HG03139 (cell line): Measurements from ENCODE around the gene MCF2L.

ENCODE experiments used
- ATAC-seq: cut with Tn5 transposase; IDR thresholded peaks from one replicate; pipeline ENCODE4 v1.9.1; 2021; ENCODE audit not compliant: unreplicated experiment

Gene MCF2L

DNA sequence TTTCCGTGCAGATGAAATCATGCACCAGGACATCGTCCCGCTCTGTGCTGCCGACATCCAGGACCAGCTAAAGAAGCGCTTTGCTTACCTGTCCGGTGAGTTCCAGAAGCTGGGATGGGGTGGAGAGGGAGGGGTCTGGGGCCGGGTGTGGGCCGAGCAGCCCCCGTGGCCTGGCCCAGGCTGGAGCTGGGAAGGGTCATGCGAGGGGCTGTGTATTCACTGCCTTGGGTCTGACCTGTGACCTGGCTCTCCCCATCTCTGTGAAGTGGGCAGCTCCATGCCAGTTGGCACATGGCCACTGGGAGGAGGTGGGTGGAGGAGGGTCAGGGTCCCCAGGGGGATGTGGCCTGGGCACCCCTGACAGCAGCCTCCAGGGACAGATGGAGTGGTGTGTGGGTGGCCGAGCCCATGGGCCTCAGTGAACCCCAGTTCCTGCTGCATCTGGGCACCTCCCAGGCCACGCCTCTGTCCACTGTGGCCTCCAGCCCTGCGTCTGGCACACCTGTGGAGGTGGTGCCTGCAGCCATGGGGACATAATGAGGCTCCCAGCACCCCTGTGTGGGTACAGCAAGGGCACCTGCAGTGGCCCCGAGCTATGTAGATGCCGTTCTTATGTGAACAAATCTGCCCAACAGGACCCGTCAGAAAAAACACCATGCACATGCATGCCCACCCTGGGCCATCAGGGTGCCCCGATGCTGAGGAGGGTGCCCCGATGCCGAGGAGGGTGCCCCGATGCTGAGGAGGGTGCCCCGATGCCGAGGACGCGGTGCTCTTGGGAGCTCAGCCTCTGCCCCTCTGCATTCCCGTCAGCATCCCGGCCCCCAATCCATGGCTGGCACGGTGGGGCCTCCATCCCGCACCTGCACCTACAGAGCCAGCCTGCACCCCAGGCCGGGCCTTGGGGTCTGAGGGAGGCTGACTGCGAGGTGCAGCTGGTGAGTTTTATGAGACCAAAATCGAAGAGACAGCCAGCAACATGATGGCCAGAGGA, 46.0 kb downstream of the MCF2L start:
- no peak for ATAC-seq

DNA sequence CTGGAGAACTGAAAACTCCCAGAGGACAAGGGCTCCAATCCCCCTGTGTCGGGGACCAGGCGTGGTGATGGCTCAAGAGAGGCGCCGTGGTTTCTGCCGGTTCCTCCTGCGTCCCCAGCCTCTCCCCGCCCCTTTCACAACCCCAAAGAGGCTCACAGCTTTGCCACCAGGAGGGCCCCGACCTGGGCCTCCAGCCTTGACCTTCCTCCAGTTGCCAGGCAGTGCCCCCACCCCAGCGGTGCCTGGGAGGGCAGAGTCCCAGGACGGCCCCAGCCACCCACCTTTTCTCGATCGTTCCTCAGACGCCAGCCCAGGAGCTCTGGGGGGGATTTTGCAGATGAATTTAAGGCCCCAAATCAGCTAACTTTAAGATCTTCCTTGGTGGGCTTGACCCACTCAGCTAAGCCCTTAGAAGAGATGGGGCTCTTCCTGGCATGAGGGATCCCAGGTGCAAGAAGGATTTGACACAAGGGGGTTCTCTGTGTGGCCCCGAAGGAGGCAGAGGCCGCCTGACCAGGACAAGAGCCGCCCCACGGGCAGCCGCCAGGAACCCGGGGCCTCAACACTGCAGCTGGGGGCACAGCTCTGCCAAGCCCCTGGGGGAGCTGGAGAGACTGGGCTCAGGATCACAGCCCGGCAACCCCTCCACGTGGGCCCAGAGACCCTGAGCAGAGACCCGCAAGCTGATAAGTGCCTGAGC, 47.0 kb downstream of the MCF2L start:
- no peak for ATAC-seq

DNA sequence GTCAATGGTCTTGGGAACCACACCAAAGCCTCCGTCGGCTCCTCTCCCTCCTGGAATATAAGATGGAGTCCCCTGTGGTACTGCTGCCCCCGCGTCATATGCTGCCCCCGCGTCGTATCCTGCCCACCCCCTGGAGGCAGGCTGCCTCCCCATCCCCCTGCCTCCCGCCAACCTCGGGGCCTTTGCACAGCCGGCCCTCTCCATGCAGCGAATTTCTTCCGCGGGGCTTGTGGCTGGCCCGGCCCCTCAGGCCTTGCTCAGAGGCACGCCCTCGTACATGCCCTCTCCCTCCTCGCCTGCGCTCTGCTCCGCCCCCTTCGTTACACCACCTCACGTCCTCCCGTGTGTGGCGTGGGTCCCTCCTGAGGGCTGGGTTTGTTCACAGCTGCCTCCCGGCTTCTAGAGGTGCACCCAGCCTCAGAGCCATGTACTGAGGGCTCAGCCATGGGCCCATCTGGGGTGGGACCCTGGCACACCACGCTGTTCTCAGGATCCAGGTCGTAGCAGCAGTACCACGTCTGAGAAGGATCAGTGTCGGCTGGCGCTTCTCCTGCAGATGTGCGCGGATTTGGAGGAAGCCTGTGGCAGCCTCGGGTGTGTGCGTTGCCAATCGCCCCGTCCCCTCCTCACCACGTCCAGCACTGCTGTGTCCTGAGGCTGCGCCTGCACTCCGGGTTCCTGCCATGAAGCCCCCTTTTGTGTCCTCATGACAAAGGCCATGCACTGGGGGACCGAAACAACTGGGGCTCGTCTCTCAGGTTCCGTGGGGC, 47.7 kb downstream of the MCF2L start:
- ATAC-seq = no peak

DNA sequence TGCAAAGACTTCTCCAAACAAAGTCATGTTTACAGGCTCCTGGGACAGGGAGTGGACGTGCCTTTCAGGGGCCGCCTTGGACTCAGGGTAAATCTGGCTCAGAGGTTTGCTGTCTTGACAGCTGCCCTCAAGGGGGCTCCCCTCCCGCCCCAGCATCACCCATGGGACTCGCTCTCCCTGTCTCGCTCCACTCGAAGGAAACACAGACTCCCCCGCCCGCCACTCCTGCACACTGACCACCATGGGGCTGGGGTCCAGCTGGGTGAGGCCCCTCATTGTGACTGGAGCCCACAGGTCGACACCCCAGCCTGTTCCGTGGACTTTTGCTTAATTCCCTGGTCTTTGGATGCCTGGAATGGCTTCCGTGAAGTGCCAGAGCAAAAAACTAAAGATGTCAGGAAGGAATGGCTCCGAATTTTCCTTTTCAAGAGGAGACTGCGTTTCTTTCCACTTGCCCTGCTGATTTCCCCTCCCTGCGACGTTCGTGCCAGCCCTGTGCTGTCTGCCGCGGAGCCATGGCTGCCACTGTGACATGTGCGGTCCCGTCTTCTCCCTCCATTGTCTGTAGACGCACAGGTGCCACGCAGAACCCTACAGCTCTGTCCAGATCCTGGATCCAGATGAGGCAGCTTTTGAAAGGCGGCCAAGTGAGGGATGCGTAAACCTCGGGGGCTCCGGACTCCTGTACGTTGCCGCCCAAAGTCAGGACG, 48.6 kb downstream of the MCF2L start:
- ATAC-seq = no peak

DNA sequence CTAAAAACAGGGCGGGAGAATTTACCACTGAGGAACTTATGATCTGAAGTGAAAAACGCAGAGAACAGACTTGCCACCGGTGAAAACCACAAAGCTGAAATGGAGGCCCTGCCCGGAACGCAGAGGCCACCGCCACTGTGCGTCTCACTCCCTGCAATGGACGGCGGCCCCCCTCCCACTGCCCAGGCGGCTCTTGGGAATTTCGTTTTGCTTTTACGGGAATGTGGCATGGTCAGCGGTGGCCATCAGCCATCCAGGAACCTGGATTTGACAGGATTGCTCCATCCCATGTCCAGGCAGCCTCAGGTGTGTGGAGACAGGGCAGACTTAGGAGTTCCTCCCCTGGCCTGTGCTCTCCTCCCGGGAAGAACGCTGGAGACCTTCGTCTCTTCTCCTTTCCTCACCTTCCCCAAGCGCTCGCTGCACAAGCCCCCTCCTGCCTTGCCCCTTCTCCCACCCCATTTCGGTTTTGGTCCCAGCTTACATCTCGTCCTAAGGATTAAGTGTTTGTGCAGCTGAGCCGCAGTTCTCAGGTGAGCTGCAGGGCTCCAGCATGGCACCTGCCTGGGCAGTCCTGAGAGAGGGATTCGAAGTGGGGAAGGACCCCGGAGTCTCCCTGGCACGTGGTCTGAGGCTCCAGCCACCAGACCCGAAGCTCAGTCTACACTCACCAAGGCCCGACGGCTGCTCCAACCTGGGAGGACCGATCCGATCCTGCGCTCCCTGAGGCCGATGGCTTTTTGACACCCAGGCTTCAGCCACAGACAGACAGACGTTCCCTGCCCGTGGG, 49.9 kb downstream of the MCF2L start:
- ATAC-seq = no peak

DNA sequence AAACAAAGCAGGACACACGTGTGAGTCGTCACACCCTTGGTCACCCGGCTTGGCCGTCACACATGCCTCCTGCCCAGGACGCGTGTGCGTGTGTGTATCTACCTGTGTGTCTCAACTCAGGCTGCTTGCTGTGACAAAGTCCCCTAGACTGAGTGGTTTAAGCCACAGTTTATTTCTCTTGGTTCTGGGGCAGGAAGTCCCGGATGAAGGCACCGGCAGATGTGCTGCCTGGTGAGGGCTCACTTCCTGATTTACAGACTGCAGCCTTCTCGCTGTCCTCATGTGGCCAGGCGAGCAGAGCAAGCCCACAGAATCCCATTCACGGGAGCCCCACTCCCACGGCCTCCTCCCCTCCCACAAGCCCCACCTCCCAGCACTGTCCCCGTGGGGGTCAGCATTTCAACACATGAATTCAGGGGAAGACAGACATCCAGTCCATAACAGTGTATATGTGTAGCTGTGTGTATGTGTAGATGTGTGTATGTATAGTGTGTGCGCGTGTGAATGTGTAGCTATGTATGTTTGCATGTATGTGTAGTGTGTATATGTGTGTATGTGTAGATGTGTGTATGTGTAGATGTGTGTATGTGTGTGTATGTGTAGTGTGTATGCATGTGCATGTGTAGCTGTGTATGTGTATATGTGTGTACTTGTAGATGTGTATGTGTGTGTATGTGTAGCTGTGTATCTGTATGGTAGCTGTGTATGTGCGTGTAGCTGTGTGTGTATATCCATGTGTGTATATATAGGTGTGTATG, 51.5 kb downstream of the MCF2L start:
- no peak for ATAC-seq

DNA sequence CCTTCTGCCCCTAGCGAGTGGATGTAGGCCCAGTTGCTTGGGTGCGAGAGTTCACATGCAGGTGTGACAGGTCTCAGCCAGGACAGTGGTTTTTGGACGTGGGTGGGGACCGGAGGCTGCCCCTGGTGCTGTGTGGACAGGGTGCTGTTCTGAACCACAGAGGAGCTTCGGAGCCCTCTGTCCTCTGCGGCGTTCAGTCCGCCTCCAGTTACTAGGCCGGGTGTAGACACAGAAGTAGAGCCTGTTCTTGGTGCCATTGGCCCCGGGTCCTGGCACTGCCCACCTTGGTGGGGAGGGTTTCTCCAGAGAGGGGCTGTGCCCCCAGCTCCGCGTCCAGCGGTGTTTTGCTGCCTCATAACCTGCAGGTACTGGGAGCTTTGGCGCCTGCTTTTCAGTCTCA, 52.4 kb downstream of the MCF2L start:
- no peak for ATAC-seq

DNA sequence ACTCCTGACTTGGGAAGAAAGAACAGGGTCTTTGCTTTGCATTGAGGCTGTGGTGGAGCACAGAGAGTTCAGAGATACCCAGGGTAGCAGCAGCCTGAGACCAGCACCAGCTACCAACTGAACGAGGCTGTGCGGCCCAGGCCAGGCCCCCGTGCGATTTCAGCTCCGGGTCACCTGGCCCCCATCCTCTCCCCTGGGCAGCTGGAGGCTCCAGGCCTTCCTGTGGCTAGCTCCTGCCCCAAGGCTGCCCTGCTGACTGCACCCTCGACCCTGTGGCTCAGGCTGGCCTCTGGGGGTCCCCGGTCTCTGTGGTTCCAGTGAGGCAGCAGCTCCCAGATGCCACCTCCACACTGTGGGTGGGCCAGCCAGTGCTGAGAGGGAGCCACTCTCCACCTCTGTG, 52.8 kb downstream of the MCF2L start:
- no peak for ATAC-seq

DNA sequence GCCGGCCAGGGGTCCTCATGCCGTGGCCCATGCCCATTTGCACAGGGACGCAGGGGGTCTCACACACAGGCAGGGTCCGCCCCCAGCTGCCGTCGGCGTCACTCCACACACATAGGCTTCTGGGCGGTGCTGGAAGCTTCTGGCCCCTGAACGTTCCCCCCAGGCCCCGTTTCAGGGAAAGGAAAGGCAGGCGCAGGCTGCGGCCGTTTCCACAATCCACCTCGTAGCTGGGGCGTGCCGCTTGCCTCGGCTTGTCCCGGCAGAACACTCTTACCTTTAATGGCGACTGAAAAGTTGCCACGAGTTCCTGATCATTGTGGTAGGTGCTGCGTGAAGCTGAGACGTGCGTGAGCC, 53.4 kb downstream of the MCF2L start:
- no peak for ATAC-seq

DNA sequence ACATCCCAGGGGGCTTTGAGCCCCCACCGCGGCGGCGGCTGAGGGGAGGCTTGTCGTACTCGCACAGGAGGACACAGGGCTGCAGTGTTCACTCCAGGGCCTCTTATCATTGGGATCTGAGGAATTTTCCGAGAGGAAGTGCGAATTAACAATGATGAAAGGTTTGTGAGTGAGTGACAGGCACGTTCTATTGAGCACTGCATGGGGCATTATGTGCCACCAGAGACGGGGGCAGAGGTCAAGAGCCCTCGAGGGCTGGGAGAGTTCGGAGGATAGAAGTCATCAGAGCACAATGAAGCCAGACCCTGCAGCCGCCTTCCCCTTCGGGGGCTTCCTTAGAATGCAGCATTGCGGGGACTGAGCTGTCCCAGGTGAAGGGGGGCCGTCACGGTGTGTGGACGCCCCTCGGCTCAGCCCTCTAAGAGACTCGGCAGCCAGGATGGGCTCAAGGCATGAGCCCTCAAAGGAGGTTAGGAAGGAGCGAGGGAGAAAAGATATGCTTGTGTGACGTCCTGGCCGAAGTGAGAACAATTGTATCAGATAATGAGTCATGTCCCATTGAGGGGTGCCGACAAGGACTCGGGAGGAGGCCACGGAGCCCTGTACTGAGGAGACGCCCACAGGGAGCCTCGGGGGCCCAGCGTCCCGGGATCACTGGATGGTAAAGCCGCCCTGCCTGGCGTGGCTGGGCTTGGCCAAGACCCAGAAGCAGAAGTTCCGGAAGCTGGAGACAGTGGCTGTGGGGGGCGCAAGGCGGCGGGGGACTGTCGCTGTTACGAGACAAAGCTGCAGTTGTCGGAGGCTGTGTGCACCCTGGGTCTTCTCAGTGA, 53.9 kb downstream of the MCF2L start:
- no peak for ATAC-seq

DNA sequence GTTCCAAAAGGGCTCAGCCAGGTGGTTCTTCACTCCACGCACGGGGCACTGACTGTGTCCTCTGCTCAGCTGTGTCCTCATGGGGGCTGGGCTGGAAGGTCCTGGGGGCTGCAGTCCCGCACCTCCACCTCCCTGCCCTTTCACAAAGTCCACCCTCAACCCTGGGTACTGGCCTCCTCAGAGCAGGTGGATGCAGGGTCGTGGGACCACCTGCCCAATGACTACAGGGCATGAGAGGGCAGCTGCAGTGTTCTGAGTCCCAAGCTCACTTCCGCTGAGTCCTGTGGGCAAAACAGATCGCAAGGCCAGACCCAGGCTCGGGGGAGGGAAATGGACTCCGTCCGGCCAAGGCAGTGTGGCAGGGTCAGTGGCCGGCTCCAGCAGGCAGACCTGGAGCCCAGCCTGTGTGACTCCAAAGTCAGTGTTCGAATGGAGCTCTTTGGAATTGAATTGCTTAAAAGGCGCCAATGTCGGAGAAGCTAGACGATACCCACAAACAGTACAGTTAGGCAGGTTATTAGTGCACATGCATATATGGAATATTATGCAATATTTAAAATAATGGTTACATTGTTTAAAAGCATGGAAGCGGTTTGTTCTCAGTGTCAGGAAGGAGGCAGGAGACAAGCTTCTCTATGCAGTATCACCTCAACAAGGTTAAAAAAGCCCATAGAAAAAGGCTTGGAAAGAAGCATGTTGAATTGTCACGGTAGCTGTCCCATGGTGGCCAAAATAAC, 54.8 kb downstream of the MCF2L start:
- ATAC-seq = no peak

DNA sequence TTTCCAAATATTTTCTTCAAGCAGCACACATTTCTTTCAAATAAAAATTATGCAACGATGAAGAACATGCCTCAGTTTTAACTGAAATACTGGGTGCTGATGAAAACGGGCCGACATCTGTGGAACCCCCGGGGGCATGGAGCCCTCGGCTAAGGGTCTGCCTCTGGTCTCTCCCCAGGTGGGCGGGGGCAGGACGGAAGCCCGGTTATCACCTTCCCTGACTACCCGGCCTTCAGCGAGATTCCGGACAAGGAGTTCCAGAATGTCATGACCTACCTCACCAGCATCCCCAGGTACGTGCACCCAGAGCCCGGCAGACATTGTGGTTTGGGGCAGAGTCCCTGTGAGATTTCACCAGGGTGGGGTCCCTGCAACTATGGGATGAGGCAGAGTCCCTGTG, 55.5 kb downstream of the MCF2L start:
- no peak for ATAC-seq

DNA sequence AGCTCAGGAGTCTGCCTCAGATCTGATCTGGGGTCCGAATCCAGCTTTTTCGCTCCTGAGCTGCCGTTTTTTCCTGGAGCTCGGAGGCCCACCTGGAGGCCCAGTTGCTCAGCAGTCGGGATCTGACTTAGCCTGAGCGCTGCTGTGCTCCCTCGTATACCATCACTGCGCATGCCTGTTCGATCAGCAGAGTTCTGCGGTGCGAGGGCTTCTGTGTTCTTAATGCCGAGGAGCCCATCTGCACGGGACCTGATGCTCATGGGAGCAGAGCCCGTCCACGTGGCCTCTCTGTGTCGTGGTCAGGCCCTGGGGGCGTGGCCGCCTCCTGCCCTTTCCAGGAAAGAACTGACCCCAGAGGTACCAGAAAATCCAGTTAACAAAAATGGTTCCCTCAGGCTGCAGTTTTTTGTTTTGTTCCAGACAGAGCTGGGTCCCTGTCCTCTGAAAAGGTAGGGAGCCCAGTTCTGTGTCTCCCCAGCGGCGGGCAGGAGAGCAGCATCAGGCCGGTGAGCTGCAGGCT, 57.4 kb downstream of the MCF2L start:
- ATAC-seq = no peak

DNA sequence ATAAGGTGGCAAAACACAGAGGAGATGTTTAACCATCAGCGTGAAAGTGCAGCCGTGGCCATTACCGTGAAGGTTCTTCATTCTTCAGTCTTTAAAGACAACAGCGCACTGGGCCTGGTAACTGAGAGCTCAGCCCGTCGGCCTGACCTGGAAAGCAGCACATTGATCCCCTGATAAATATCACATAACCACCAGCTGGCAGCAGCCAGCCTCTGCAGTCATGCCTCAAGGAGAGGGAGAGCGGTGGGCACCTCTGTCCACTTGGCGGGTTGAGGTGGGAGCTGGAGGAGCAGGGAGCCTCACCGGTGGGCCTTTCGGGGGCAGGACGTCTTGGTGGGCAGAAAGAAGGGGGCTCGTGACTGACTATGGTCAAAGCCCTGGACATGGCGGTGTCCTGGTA, 58.1 kb downstream of the MCF2L start:
- no peak for ATAC-seq

DNA sequence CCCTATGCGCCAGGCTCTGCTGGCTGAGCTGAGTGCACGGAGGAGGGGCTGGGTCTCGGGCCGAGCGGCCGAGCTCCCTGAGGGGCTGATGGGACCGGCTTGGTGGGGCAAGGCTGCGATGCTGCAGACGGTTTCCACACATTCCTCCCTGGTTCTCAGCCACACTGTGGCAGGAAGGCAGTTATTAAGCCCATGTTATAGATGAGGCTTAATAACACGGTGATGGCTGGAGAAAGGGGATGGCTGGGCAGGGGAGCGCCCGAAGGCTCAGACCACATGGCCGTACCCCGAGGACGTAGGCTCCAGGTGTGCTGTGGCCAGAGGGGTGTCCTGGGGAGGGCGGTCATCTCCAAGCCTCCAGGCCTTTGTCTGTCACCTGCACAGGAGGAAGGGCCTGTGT, 58.6 kb downstream of the MCF2L start:
- no peak for ATAC-seq

DNA sequence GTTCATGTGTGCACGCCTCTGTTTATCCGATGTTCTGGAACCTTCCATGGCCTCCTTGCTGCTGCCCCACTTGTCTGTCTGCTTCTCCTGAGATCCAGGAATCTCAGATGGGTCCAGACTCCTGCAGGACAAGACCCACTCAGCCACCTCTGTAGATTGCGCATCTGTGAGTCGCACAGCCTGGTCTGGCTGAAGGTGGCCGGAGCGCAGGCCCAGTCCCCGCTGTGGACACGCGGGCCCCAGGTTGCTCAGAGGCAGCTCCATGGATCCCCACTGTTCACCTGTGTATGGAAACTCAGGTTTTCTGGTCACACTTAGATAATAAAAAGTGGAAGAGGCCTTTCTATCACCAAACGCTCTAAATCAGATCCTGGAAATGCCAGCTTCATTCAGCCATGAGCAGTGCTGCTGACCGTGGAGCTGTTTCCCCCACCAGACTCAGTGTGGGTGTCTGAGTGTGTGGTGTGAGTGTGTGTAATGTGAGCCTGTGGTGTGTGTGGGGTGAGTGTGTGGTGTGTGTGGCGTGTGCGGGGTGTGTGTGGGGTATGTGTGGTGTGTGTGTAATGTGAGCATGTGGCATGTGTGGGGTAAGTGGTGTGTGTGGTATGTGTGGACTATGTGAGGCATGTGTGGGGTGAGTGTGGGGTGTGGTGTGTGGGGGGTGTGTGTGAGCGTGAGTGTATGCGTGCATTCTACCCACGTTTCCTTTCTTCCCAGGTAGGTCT, 59.5 kb downstream of the MCF2L start:
- no peak for ATAC-seq

DNA sequence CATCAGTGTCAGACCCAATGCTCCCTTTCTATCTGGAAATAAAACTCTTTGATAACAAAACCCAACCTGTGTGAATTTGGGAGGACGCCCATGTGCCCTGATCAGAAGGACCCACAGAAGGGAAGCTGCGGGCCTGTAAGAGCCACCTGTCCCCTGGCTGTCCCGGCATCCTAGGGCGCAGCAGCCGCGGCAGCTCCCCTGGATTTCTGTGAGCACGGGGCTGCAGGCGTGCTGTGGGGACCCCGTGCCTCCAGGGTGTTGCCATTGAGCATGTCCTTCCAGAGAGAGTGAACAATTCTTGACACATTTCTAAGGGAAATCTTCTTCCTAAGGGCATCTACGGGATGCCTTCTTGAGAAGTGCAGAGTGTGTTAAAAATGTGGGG, 60.0 kb downstream of the MCF2L start:
- ATAC-seq = no peak
